ENCODE results near the gene PIK3R1.

The PIK3R1 gene

DNA sequence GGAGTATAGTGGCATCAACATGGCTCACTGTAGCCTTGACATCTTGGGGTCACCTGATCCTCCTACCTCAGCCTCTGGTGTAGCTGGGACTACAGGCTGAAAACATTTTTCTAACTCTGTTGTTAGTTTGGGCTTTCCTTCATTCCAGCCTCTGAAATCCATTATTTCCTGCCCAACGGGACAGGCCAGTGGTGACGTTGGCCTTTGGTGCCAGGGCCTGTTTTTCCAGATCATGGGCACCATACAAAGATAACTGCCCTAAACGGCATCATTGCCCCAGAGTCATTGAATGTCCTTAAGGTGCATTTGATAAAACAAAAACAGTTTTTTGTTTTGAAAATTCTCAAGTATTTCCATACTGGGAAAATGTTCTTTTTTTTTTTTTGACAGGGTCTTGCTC is 32.1 kb downstream of the PIK3R1 start:
- DNase-seq (ENCODE audit: low read depth, low spot score) = no peak
- H3K27ac ChIP-seq = no peak overlapping the region

DNA sequence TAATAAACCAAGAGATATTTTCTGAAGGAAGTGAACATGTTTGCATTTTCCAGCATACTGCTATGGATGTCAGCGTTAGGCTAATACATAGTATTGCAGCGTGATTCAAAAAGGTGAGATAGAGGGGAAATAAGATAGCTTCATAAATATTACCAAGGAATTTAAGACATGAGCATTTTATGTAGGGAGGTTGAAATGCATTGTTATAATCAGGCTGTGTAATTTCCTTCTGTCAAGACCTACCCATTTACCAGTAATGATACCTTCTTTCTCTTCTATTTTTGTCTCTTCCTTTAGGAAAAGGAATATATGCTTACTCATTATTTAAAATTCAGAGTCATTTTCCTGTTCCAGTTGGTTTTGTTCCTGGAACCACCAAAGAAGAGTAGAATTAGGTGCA is 33.3 kb downstream of the PIK3R1 start:
- no peak for DNase-seq (ENCODE audit: low read depth, low spot score)
- no peak overlapping the region for H3K27ac ChIP-seq

DNA sequence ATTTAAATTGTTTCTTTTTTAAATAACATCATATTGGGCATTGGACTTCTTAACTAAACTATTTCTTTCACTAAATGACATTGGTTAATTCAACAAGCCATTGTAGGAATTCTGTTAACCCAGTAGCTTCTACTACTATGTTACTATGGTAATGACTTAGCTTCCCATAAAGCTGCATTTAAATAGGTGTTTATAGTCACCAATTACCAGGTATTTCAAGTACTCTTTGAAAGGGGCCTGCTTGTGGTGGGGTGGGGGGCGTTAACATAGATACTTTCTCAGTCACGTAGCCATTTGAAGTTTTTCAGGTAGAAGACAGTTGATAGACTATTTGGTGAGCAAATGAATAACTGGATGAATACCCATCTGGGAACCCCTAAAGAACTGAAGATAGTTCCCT is 34.0 kb downstream of the PIK3R1 start:
- H3K27ac ChIP-seq = no peak overlapping the region
- DNase-seq (ENCODE audit: low read depth, low spot score) = no peak

DNA sequence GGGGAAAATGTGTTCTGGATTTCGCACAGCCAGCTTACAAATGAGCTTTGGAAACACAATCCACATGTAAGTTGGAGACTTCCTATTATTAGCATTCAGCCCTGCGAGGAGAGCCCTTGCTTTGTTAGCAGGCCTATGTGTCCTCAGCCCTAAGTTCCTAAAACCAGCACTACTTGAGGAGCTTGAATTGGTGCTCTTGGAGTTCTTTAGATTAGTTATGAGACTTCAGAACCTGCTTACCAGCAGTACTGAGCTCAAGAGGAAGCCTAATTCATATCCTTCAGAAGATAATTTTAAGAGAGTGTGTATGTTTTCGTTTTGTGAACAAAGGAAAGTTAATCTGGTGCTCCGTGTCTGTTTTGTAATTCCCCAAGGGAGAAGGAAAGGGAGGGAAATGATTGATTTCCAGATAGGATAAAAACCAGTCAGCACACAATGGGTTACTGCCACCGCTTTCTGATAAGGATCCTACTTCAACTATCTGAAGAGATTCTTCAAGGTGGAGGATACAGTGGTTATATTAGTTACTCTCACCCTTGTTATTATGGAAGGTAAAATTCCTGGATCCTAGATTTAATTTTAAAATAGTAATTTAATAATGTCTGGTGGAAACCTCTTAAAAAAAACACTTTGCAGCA is 35.2 kb downstream of the PIK3R1 start:
- DNase-seq (ENCODE audit: low read depth, low spot score) = no peak
- peak overlapping the region; percentile 52 for H3K27ac ChIP-seq

DNA sequence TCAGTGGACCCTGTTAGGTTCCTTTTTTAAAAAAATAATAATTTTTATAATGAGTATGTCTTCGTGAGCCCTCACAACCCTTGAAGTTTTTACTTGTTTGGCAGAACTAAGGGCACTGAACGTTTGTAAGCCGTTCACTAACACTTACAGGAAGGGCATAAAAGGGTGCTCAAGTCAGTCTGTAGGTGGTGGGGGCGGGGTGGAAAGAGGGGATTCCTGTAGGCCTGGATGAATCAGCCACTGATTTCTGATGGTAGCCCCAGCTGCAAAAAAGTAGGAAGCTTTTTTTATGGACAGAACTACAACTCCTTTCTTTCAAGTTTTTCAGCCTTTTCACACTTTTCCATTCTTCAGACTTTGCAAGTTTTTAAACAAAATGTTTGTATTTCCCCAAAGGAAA is 35.8 kb downstream of the PIK3R1 start:
- no peak for DNase-seq (ENCODE audit: low read depth, low spot score)
- peak overlapping the region; percentile 52 for H3K27ac ChIP-seq

DNA sequence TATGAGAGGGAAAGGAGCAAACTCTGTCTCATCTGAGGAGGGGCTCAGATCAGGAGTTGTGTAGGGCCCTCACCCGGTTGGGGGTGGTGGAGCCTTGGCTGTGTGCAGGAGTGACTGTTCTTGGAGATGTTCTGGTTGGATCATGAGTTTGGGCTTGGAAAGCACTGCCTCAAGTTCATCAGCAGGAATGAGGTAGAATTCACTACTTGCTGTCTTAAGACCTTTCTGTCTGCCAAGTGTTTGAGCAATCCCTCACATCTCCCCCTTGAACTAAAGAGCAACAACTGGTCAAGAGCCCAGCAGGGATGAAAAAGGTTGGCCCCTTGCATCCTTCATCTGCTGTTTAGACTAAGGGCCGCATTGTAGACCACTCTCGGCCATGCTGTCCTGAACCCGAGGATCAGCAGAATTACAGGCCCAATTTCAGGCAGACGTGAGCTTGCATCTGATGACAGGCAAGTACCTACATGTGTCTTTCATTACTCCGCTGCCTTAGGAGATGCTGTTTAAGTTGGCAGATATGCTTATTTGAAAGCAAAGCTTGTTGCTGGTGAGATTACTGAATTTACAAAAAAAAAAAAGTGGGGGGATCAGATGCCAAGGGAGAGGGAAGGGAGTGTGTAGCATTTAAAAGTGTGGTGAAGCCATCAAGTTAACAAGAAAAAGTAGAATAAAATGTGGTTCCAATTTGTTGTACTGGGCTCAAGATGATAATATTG is 36.4 kb downstream of the PIK3R1 start:
- peak overlapping the region; percentile 52 for H3K27ac ChIP-seq
- DNase-seq (ENCODE audit: low read depth, low spot score) = no peak

DNA sequence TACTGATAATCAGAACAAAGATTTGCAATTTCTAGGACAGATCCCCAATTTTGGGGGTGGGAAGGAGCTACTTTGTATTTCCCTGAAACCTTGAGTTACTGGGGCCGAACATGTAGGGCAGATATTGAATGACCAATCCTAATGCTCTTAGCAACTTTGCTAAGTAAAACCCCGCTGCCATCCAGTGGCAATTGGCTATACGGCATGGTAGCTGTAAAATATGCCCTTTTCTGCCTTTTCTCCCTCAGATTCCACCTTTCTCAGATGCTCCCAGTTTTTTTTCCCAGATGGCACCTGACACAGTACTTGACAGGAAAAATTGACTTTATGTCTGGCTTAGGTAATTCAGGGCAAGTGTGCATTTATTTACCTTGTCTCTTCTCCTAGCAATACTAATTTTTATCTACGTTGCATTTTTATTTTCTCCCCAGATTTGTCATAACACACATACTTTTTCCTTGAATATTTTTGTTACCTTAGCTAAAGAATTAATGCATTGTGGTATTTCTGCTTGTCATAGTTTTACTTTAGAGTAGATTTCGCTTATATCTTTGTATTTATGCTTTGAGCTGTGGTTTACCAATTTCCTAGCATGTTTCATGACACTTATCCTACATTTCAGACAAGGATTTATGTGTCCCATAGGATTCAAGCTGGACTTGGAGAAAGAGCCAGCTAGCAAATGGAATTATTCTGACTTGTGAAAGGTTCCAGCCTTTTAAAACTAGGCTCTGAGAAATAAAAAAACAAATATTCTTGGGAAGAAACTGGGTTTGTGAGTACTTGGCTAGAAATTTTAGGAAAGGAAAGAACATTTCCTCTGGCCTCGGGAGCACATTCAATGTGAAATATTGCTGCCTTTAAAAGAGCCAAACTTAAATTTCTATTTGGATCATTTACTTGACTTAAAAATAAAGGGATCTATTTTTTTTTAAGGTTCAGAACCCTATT is 37.4 kb downstream of the PIK3R1 start:
- H3K27ac ChIP-seq = peak overlapping the region; percentile 52
- no peak for DNase-seq (ENCODE audit: low read depth, low spot score)

DNA sequence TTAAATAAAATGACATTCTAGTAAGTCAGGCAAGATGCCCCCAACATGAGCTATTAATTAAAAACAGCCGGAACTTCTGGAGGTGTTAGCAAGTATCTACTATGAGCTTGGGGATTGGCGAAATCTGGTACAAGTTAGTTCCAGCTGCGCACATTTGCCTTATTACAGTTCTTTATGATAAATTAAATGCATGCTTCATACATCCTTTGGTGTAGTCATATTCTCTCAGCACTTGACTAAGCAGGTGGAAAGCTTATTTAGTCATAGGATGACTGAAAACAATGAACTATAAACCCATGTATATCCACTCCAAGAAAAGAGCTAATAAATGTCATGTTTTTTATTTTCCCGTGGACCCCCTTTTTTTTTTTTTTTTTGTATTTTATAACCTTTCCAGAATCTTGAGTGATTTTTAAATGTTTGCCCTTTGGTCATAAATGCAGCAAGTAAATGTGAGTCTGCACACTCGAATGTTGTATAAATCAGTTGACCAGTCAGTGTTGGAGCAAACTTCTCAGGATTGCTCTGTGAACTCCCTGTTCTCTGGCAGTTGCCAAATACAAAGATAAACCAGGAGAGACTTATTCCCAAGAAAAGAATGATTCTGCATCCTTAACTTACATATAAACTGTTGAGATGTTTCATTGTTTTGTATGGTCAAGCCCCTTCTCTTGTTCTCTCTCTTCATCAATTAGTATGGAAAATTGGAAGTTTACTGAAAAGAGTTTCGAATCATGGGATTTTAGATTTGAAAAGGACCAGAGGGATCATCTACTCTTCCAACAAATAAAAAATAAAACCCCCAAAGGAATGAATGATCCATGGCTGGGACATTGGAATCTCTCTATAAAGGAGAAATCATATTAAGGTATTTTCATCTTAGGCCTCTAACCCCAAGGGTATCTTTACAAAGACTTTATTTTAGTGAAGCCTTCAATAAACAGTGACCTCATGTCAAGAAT is 38.3 kb downstream of the PIK3R1 start:
- no peak overlapping the region for H3K27ac ChIP-seq

DNA sequence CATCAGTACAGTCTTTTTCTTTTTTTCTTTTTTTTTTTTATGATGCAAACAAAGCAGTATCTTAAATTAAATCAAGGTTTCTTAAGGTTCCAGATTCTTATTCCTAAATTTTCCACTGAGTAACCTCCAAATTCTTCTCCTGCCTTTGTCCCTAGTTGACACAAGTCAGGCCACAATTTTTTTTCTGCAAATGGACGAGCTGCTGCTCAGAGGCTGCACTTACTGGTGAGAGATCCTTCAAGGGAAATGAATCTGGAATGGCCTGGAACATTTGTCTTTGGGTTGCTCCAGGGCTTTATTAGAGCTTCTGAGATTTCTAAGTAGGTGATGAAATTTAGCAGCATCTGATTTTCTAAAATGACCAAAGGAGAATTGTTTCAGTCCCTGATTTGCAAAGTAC is 39.3 kb downstream of the PIK3R1 start:
- DNase-seq (ENCODE audit: low read depth, low spot score) = no peak
- H3K27ac ChIP-seq = no peak overlapping the region

More for the DNA sequence above, 38.3 kb downstream of the PIK3R1 start:
- DNase-seq (ENCODE audit: low read depth, low spot score) = no peak

DNA sequence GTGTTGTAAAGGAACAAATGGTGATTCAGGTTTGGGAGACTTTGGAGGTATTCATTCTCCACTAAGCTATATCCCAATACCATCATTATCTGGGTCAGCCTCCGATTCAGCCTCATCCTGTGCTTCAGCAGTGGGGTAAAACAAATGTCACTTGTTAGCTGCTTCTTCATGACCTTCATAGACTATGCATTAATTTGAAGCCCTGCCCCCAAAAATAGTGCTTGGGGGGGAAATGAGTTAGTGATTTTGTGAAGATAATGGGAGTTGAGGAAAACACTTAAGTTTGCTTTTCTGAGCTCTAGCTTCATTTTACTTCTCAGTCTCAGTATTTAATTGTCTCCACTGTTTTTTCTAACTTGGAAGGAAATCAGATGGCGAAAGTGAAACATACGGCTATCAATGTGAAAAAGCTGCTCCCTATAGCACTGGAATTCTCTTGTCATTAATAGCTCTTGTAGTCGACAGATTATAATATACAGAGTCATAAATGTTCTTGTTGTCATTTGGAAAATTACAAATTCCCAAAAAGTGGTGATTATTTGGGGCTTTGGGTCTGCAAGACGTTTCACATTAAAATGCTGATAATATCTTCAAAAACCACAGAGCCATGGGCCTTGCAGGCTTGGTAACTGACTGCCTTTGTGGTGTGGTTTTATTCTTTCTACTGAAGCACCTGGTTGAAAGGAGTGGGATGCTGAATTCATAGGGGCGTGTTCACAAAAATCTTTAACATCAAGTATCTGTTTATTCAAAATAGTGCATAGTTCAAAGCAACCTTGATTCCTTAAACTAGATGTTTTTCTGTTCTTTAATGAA is 40.0 kb downstream of the PIK3R1 start:
- DNase-seq (ENCODE audit: low read depth, low spot score) = no peak
- H3K27ac ChIP-seq = no peak overlapping the region

DNA sequence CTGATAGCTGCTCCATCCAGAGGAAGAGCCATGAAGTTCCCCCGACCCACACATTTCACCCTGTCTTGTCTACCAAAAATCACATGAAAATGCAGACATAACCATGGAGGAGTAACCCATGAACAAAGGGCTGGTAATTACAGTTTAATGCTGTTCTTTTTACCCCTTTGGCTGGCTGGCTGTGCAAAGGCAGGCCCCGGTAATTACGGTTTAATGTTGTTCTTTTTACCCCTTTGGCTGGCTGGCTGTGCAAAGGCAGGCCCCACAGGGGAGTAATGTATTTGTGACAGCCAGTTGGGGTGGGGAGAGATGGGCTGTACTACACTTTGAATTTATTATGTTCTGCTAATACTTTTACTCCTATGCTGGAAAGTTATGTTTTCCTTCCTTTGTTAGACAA is 41.7 kb downstream of the PIK3R1 start:
- DNase-seq (ENCODE audit: low read depth, low spot score) = no peak
- H3K27ac ChIP-seq = no peak overlapping the region

DNA sequence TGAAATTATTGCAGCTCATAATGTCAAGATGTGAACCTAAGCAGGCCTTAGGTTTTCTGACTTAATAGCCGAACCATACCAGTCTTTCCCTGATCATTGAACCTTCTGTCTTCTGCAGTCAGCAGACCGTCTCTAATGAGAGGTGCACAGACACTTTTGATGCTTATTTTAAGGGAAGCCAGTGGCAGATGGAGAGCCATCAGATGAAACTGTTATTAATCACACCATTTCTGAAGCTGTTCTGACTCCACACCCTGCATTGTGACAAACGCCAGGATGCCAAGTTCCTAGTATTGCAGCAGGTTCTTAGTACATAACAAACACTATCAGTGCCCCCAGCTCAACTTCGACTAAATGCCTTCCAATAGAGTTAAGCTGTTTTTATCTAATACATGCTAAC is 43.0 kb downstream of the PIK3R1 start:
- no peak overlapping the region for H3K27ac ChIP-seq
- DNase-seq (ENCODE audit: low read depth, low spot score) = no peak

DNA sequence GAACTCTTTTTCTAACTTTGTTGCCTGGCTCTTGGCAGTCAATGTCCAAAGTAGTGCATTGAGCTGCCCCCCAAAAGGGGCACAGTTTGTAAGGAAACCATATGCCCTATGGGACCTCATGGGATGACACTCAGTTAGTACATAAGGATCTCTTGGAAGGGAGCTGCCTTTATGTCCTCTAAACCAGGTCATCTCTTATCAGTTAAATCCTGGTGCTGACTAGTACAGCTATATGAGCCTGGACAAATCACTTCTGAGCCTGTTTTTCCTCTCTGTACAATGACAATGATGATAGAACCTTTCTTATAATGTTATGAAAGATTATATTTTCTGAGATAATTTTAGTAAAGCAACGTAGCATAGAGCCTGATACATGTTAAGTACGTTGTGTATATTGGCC is 44.1 kb downstream of the PIK3R1 start:
- DNase-seq (ENCODE audit: low read depth, low spot score) = no peak
- H3K27ac ChIP-seq = no peak overlapping the region

DNA sequence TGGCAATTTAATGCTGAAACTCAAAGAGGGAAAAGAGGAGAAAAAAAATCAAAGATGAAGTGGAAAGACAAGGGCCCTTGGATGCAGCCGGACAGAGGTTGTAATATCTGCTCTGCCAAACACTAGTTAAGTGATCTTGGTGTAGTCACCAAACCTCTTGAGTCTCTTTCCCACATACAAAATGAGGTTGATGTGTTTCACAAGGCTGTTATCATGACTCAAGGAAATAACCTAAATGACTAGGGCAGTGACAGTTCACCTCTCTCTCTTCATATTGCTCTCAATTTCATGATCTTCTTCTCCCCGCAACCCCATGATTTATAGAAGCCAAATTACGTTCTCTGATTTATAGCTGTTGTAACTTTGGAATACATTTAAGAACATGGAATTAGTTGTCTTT is 44.9 kb downstream of the PIK3R1 start:
- no peak for DNase-seq (ENCODE audit: low read depth, low spot score)
- no peak overlapping the region for H3K27ac ChIP-seq

DNA sequence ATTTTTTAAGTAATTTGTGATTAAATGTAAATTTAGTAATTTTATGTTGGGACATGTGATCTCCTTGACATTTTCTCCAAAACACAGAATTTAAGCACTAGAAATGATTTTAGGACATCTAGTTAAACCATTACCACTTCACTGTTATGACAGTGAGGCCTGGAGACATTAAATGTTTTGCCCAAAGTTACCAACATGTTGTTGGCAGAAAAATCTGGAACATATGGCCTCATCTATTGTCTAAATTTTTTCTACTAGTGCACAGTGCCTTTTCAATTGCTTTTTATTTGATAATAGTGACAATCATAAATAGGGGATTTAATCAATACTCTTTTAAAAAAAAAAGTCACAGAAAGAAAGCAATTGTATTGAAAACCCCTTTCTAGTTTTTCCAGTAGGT is 45.6 kb downstream of the PIK3R1 start:
- no peak overlapping the region for H3K27ac ChIP-seq
- no peak for DNase-seq (ENCODE audit: low read depth, low spot score)

DNA sequence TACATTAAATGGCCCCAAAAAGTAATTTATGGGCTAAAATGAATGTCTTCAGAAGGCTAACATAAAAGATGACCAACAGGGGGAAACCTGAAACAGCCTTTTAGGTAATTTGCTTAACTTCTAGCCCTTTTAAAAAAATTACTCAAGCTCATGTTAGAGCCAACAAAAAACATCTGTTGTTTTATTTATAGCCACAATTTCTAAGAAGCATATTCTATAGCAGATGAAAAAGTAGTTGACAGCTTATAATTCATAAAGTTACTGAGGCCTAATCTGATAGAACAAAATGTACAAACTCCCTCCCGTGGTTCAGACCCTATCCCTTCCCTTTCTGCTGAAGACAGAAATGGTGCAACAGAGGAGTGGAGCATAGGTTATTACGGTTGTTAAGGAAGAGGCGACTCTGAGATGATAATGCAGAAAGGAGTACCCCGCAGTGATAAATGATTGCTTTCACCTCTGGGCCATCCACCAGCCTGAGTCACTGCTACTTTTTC is 46.1 kb downstream of the PIK3R1 start:
- DNase-seq (ENCODE audit: low read depth, low spot score) = no peak
- no peak overlapping the region for H3K27ac ChIP-seq

DNA sequence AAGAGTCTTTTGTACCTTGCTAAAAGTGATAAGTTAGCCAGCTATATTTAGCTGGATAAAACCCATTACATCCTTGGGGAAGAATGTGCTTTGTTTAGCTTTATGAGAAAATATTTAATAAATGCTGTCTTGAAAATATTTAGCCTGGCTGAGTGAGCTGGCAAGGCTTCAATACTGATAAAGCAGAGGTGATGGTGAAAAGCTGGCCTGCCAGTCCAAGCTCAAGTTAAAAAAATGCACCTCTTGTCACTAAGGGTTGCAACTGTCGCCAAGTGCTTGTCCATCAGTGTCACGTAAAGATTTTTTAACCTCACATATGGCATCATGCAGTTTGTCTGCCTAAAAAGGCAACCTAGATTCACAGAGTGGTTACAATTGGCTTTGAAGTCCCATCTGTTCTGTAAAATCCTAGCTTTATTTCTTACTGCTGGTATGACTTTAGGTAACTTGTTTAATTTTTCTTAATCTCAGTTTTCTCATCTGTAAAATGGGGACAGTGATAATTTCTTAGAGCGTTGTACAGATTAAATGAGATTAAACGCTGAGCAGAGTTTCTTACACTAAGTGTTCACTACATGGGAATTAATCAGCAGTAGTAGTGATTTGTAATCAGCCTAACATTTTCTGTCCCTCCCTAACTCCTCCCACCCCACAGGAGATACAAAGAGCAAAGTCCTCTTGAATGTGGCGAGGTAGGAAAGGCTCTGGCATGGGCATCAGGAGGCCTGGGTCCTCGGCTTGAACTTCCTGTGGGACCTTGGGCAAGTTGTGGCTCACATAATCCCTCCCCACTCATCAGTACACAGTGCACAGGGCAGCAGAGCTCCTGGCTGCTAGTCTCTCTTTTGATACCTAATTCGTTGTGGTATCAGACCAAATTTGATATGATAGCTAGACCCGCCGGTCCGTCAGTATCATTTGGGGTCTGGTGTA is 48.7 kb downstream of the PIK3R1 start:
- no peak for DNase-seq (ENCODE audit: low read depth, low spot score)
- no peak overlapping the region for H3K27ac ChIP-seq

DNA sequence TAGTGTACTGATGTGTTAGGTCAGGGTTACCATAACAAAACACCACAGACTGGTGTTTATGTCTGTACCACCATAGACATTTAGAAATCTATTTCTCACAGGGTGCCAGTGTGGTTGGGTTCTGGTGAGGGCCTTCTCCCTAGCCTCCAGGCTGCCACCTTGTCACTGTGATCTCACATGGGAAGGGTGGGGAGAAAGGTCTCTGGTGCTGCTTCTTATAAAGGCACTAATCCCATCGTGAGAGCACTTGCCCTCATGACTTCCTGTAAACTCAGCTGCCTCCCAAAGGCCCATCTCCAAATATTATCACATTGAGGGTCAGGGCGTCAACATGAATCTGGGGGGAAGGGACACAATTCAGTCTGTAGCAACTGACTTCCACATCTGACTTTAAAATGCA is 49.8 kb downstream of the PIK3R1 start:
- peak overlapping the region; percentile 26 for H3K27ac ChIP-seq
- no peak for DNase-seq (ENCODE audit: low read depth, low spot score)
